ENCODE measurements around the gene PHLDB2. TPM values are rescaled to one million over a fixed set of nuclear protein-coding genes. Genes with fewer than 3 reads are reported as not detected.

Gene PHLDB2
- total and polyA plus RNA-seq, 2 of the 8 experiments (the other 6 are each of a cell fraction or from before 2014, with no cell fraction given): 5.8 to 22.6 TPM

- TF ChIP-seq RXRA (IDR thresholded peaks at IDR 0.05; ENCODE audit: insufficient read depth, low read depth, low read length) (no peak), RFX5 (IDR thresholded peaks at IDR 0.05; ENCODE audit: borderline replicate concordance, low read depth, low read length) (no peak), GABPA (IDR thresholded peaks at IDR 0.05; ENCODE audit: borderline replicate concordance, insufficient read depth, low read length) (no peak)
These were observed 151.6 kb downstream of the PHLDB2 start (continued) for GRCh38 chr3:112010636-112011035.

Data from H1 (cell line).